SK-N-SH (cell line): ENCODE results near the gene MAST4. TPM values are rescaled to one million over a fixed set of nuclear protein-coding genes. Genes with fewer than 3 reads are reported as not detected.

Experiments
- CTCF ChIA-PET: fragments of 300-600, 350-600 bp; formaldehyde crosslinking; extraction: SDS; loops from one replicate; lab custom pipeline; 2021; lab: Yijun Ruan, JAX
- POLR2A ChIA-PET: fragments of 350-600 bp; sonication (Branson Sonifier 250); formaldehyde crosslinking; extraction: SDS; loops from one replicate; lab custom pipeline; 2020; ENCODE audit warnings: antibody characterized with exemption, inconsistent platforms; lab: Yijun Ruan, JAX
- DNase-seq: peaks from one replicate; pipeline ENCODE4 v3.0.0; 2012
- H2AFZ ChIP-seq: fragments of 200-600 bp; sonication (generic); 2 replicates; pipeline ENCODE4 v1.8.1; 2016; ENCODE audit warnings: antibody characterized with exemption, mild to moderate bottlenecking, low read depth
- H3F3A ChIP-seq: fragments of 200-600 bp; sonication (generic); replicated peaks from 2 replicates; pipeline ENCODE3; 2016; ENCODE audit warnings: antibody characterized with exemption, mild to moderate bottlenecking; ENCODE audit not compliant: insufficient read depth
- H3K27ac ChIP-seq, 2 experiments: fragments of 200-500 bp in 1 of 2; fragments of 200-600 bp in 1 of 2; sonication (Bioruptor generic) in 1 of 2; sonication (generic), shearing (Covaris generic) in 1 of 2; 2 replicates each; pipeline versions ENCODE4 v1.5.1 to v1.6.1; 2014 to 2016; ENCODE audit warnings: low read depth in 2 of 2, inconsistent platforms in 1 of 2, low read length in 1 of 2, mild to moderate bottlenecking in 1 of 2, mixed read lengths in 1 of 2
- H3K27me3 ChIP-seq: fragments of 200-600 bp; sonication (generic), shearing (Covaris generic); 2 replicates; pipeline ENCODE4 v1.6.1; 2016; ENCODE audit warnings: mixed run types; ENCODE audit not compliant: insufficient read depth
- H3K36me3 ChIP-seq, 2 experiments: fragments of 200-500 bp in 1 of 2; fragments of 200-600 bp in 1 of 2; sonication (Bioruptor generic) in 1 of 2; sonication (generic) in 1 of 2; replicated peaks in 1 of 2; 2 replicates each; pipeline versions ENCODE3 to v1.5.1; 2014 to 2016; ENCODE audit warnings: low read length in 1 of 2, mild to moderate bottlenecking in 1 of 2; ENCODE audit not compliant: insufficient read depth in 2 of 2, control insufficient read depth in 1 of 2
- H3K4me1 ChIP-seq, 2 experiments: fragments of 200-500 bp in 1 of 2; fragments of 200-600 bp in 1 of 2; sonication (Bioruptor generic) in 1 of 2; sonication (generic), shearing (Covaris generic) in 1 of 2; 2 replicates each; pipeline versions ENCODE4 v1.5.1 to v1.6.1; 2014 to 2016; ENCODE audit warnings: low read depth in 1 of 2, low read length in 1 of 2, mixed run types in 1 of 2; ENCODE audit not compliant: insufficient read depth in 2 of 2, control insufficient read depth in 1 of 2
- H3K4me2 ChIP-seq: fragments of 200-600 bp; sonication (generic), shearing (Covaris generic); 2 replicates; pipeline ENCODE4 v1.6.1; 2017; ENCODE audit warnings: mixed run types
- H3K4me3 ChIP-seq, 2 experiments: fragments of 200-500 bp in 1 of 2; fragments of 200-600 bp in 1 of 2; sonication (Bioruptor generic) in 1 of 2; sonication (generic), shearing (Covaris generic) in 1 of 2; 2 replicates each; pipeline versions ENCODE4 v1.5.1 to v1.8.1; 2014 to 2016; ENCODE audit warnings: low read depth in 2 of 2, inconsistent platforms in 1 of 2, low read length in 1 of 2, mild to moderate bottlenecking in 1 of 2, mixed read lengths in 1 of 2, moderate library complexity in 1 of 2
- H3K79me2 ChIP-seq: fragments of 200-600 bp; sonication (generic); 2 replicates; pipeline ENCODE4 v1.8.1; 2017; ENCODE audit warnings: mild to moderate bottlenecking; ENCODE audit not compliant: insufficient read depth
- H3K9ac ChIP-seq: fragments of 200-600 bp; sonication (generic); 2 replicates; pipeline ENCODE4 v1.6.1; 2017; ENCODE audit warnings: mixed run types
- H3K9me2 ChIP-seq: fragments of 200-600 bp; sonication (generic); 2 replicates; pipeline ENCODE4 v1.6.1; 2017; ENCODE audit warnings: mixed run types
- H3K9me3 ChIP-seq: fragments of 200-600 bp; sonication (generic); 2 replicates; pipeline ENCODE4 v1.6.1; 2017; ENCODE audit warnings: mixed run types, mild to moderate bottlenecking, moderate library complexity
- H4K20me1 ChIP-seq: fragments of 200-600 bp; sonication (generic); 2 replicates; pipeline ENCODE4 v1.6.1; 2017; ENCODE audit warnings: mild to moderate bottlenecking, mixed run types; ENCODE audit not compliant: insufficient read depth
- EP300 ChIP-seq, 2 experiments: IDR thresholded peaks; 2 replicates each; pipeline versions ENCODE4 v1.4.0 to v1.6.1; 2012; ENCODE audit warnings: borderline replicate concordance in 1 of 2, low read depth in 1 of 2, low read length in 1 of 2
- FOSL2 ChIP-seq: IDR thresholded peaks from 2 replicates; pipeline ENCODE4 v1.4.0; 2012; ENCODE audit warnings: low read depth, mild to moderate bottlenecking, moderate library complexity, borderline replicate concordance
- FOXM1 ChIP-seq: IDR thresholded peaks from 2 replicates; pipeline ENCODE4 v1.4.0; 2012; ENCODE audit warnings: low read depth, mild to moderate bottlenecking
- GATA2 ChIP-seq: sonication (generic); formaldehyde crosslinking; IDR thresholded peaks from 2 replicates; pipeline ENCODE4 v1.5.0; 2020; ENCODE audit warnings: mild to moderate bottlenecking, missing genetic modification reagents
- JUND ChIP-seq: IDR thresholded peaks from 2 replicates; pipeline ENCODE4 v1.4.0; 2012
- POLR2AphosphoS5 ChIP-seq: IDR thresholded peaks from 2 replicates; pipeline ENCODE4 v1.6.1; 2012; ENCODE audit warnings: low read depth, low read length
- RCOR1 ChIP-seq: fragments of 150-350 bp; IDR thresholded peaks from 2 replicates; pipeline ENCODE4 v1.6.1; 2017; ENCODE audit warnings: antibody characterized with exemption, low read length
- SIN3A ChIP-seq: IDR thresholded peaks from 2 replicates; pipeline ENCODE4 v1.6.1; 2012; ENCODE audit warnings: low read depth, mild to moderate bottlenecking, low read length, moderate library complexity, borderline replicate concordance
- TAF1 ChIP-seq: IDR thresholded peaks from 2 replicates; pipeline ENCODE4 v1.6.1; 2012; ENCODE audit warnings: low read depth, mild to moderate bottlenecking, low read length, moderate library complexity, borderline replicate concordance
- TCF12 ChIP-seq: IDR thresholded peaks from 2 replicates; pipeline ENCODE4 v1.4.0; 2012
- TEAD4 ChIP-seq: IDR thresholded peaks from 2 replicates; pipeline ENCODE4 v1.4.0; 2012; ENCODE audit warnings: mild to moderate bottlenecking, borderline replicate concordance; ENCODE audit not compliant: insufficient read depth
- YY1 ChIP-seq: IDR thresholded peaks from 2 replicates; pipeline ENCODE4 v1.4.0; 2012; ENCODE audit warnings: low read depth, mild to moderate bottlenecking
- WGBS: methylation state at CpG from one replicate; pipeline ENCODE4 v1.1.6; 2017; ENCODE audit warnings: low lambda C conversion rate; 5-methylcytosine and 5-hydroxymethylcytosine counted together
- polyA plus RNA-seq, 3 experiments: library from polyadenylated mRNA; depleted of rRNA; stranded (reverse); fragments of >200 nt; gene quantifications; 2 replicates each; pipeline ENCODE4 v1.2.3, GENCODE V29; 2012
- TF ChIP-seq, protein P1 (sequence below): IDR thresholded peaks from 2 replicates; pipeline ENCODE4 v1.4.0; 2012; ENCODE audit warnings: low read depth, borderline replicate concordance
- TF ChIP-seq, protein P2 (sequence below): IDR thresholded peaks from 2 replicates; pipeline ENCODE4 v1.4.0; 2012; ENCODE audit warnings: low read depth, borderline replicate concordance
- TF ChIP-seq, protein P3 (sequence below): fragments of 200-600 bp; sonication (generic); IDR thresholded peaks from 2 replicates; pipeline ENCODE4 v1.6.1; 2017; ENCODE audit warnings: antibody characterized with exemption, mild to moderate bottlenecking, moderate library complexity
- TF ChIP-seq, protein P4 (sequence below): fragments of 150-350 bp; IDR thresholded peaks from 2 replicates; pipeline ENCODE4 v1.6.1; 2017; ENCODE audit warnings: antibody characterized with exemption, low read length, low read depth, borderline replicate concordance

Gene MAST4
- polyA plus RNA-seq, 1 of the 3 experiments (the other 2 are of a cell fraction), result 2.2 TPM

DNA sequence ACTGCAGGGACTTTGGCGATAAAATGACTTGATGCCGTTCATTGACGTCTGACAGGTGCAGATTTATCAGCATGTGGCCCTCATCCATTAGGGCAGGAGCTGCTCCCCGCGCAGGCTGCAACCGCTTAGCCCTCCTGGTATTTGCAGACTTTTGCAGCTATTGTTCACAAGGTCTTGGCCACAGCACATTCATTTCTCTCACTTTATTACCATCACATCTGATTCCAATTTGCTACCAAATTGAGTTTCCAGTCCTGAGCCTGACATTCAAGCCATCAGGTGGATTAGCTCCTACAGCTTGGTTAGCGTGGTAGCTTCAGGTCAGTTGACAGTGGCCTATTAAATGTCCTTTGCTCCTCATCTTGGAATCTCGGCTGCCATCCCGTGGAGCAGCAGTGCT, 301.2 kb downstream of the MAST4 start:
- Histone ChIP-seq H3K9me2 (no peaks in the 10 kb centered on the region), H3K27ac (peak overlapping the region in 1 of 2 experiments; percentile 64; a peak in 2 of 4 replicates), H3K4me1 (peaks cover 0 to 13% of the 10 kb centered on the region in 2 experiments; a peak in 2 of 4 replicates), H3F3A (no peaks in the 10 kb centered on the region), H3K27me3 (no peaks in the 10 kb centered on the region), H3K4me2 (no peak overlapping the region), H3K79me2 (no peaks in the 10 kb centered on the region; the same call in 1 of the 2 replicates), H3K9me3 (no peaks in the 10 kb centered on the region), H4K20me1 (no peaks in the 10 kb centered on the region), H3K36me3 (no peaks in the 10 kb centered on the region), H3K4me3 (no peak overlapping the region), H3K9ac (no peak overlapping the region), H2AFZ (no peak overlapping the region)
- ChIA-PET POLR2A (interaction anchor here (0.9 kb wide), 1 partner anchor 13 kb away, joined by 3 read pairs; no protein-coding TSS in a partner anchor), CTCF (interaction anchor here (0.7 to 1.9 kb wide), 3 partner anchors 9 to 92 kb away, joined by 3 to 7 read pairs (median 3); no protein-coding TSS in a partner anchor)
- TF ChIP-seq RCOR1 (0 out of 2 replicates have a peak, but pooled peaks have one; percentile 27), SIN3A (no peak), GATA2 (peak; percentile 45; the same call in 1 of the 2 replicates), EP300 (IDR thresholded peaks at IDR 0.05; ENCODE audit: borderline replicate concordance in 1 of 2, low read depth in 1 of 2, low read length in 1 of 2) (peak in 1 of 2 experiments; percentile 61; a peak in 1 of 4 replicates), YY1 (no peak)
- WGBS, result 71% methylated on average over 9 of the region's 9 CpGs
- peak; percentile 24 for DNase-seq

DNA sequence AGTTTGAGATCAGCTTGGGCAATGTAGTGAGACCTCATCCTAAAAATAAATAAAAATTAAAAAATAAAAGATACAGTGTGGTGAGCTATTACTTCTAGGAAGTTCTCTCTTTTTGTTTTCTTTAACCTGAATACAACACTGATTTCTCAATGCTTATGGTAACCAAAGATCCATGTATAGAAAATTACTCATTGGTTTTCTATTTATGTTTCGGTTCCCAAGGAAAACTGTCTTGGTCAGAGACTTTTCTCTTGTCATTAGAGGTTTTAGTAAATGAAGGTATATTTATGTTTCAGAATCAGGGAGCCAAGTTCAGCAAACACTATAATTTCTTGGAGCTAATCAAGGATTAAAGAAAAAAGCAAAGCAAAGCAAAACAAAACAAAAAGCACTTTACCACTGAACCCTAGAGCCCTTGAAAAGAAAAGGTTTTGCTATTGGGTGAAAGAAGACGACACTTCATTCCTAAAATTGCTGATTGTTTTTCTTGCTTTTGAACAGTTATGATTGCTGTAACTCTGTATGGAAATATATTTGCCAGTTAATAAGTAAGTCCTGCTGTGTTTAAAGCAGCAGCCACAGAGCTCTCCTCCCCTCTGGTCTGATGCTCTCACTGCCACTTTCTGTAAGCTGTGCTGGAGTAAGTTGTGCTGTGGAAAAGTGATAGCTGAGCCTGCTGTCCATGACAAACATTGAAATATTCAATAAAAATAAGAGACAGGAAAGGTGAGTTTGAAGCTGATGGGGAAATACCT, 302.2 kb downstream of the MAST4 start:
- CTCF ChIA-PET, result interaction anchor here (1.1 to 1.9 kb wide), 3 partner anchors 84 to 93 kb away, joined by 3 to 7 read pairs (median 3); no protein-coding TSS in a partner anchor
- Histone ChIP-seq H3K79me2 (no peaks in the 10 kb centered on the region; the same call in 1 of the 2 replicates), H3K9ac (no peak overlapping the region)
- TF ChIP-seq FOSL2 (no peak), POLR2AphosphoS5 (no peak), EP300 (IDR thresholded peaks at IDR 0.05; ENCODE audit: borderline replicate concordance in 1 of 2, low read depth in 1 of 2, low read length in 1 of 2) (no peak), TEAD4 (no peak), TCF12 (no peak), YY1 (no peak), FOXM1 (no peak), JUND (no peak), TAF1 (no peak)
- TF ChIP-seq, protein P1, sequence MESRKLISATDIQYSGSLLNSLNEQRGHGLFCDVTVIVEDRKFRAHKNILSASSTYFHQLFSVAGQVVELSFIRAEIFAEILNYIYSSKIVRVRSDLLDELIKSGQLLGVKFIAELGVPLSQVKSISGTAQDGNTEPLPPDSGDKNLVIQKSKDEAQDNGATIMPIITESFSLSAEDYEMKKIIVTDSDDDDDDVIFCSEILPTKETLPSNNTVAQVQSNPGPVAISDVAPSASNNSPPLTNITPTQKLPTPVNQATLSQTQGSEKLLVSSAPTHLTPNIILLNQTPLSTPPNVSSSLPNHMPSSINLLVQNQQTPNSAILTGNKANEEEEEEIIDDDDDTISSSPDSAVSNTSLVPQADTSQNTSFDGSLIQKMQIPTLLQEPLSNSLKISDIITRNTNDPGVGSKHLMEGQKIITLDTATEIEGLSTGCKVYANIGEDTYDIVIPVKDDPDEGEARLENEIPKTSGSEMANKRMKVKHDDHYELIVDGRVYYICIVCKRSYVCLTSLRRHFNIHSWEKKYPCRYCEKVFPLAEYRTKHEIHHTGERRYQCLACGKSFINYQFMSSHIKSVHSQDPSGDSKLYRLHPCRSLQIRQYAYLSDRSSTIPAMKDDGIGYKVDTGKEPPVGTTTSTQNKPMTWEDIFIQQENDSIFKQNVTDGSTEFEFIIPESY, result no peak
- TF ChIP-seq, protein P2, sequence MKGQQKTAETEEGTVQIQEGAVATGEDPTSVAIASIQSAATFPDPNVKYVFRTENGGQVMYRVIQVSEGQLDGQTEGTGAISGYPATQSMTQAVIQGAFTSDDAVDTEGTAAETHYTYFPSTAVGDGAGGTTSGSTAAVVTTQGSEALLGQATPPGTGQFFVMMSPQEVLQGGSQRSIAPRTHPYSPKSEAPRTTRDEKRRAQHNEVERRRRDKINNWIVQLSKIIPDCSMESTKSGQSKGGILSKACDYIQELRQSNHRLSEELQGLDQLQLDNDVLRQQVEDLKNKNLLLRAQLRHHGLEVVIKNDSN, result no peak
- TF ChIP-seq, protein P3, sequence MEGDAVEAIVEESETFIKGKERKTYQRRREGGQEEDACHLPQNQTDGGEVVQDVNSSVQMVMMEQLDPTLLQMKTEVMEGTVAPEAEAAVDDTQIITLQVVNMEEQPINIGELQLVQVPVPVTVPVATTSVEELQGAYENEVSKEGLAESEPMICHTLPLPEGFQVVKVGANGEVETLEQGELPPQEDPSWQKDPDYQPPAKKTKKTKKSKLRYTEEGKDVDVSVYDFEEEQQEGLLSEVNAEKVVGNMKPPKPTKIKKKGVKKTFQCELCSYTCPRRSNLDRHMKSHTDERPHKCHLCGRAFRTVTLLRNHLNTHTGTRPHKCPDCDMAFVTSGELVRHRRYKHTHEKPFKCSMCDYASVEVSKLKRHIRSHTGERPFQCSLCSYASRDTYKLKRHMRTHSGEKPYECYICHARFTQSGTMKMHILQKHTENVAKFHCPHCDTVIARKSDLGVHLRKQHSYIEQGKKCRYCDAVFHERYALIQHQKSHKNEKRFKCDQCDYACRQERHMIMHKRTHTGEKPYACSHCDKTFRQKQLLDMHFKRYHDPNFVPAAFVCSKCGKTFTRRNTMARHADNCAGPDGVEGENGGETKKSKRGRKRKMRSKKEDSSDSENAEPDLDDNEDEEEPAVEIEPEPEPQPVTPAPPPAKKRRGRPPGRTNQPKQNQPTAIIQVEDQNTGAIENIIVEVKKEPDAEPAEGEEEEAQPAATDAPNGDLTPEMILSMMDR, result no peak
- TF ChIP-seq, protein P4, sequence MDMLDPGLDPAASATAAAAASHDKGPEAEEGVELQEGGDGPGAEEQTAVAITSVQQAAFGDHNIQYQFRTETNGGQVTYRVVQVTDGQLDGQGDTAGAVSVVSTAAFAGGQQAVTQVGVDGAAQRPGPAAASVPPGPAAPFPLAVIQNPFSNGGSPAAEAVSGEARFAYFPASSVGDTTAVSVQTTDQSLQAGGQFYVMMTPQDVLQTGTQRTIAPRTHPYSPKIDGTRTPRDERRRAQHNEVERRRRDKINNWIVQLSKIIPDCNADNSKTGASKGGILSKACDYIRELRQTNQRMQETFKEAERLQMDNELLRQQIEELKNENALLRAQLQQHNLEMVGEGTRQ, result no peak

More for the DNA sequence above, 302.2 kb downstream of the MAST4 start:
- H3K4me1 ChIP-seq, result peaks cover 0 to 11% of the 10 kb centered on the region in 2 experiments; a peak in 2 of 4 replicates
- no peaks in the 10 kb centered on the region for H4K20me1 ChIP-seq
- H3K4me3 ChIP-seq, result no peak overlapping the region
- no peak overlapping the region for H2AFZ ChIP-seq
- H3K4me2 ChIP-seq, result no peak overlapping the region
- H3K9me2 ChIP-seq, result no peaks in the 10 kb centered on the region
- H3F3A ChIP-seq, result no peaks in the 10 kb centered on the region
- H3K27ac ChIP-seq, result peak overlapping the region in 1 of 2 experiments; percentile 64; a peak in 2 of 4 replicates
- no peaks in the 10 kb centered on the region for H3K9me3 ChIP-seq
- H3K36me3 ChIP-seq, result no peaks in the 10 kb centered on the region
- WGBS, result 78% methylated on average over 2 of the region's 2 CpGs
- DNase-seq, result no peak
- POLR2A ChIA-PET, result no interaction called here
- no peaks in the 10 kb centered on the region; the same call in 1 of the 2 replicates for H3K27me3 ChIP-seq
